HG02981 (cell line): Measurements from ENCODE around the gene TOR1AIP2.
"Not testable (repeated sequence)": the region's sequence is repeated elsewhere in the genome, so short reads cannot be mapped to it uniquely, and the experiment has no call there.

Source experiments
- ATAC-seq: cut with Tn5 transposase; IDR thresholded peaks from one replicate; pipeline ENCODE4 v1.9.1; 2021; ENCODE audit warnings: mild to moderate bottlenecking, moderate library complexity; ENCODE audit not compliant: unreplicated experiment

TOR1AIP2 gene

DNA sequence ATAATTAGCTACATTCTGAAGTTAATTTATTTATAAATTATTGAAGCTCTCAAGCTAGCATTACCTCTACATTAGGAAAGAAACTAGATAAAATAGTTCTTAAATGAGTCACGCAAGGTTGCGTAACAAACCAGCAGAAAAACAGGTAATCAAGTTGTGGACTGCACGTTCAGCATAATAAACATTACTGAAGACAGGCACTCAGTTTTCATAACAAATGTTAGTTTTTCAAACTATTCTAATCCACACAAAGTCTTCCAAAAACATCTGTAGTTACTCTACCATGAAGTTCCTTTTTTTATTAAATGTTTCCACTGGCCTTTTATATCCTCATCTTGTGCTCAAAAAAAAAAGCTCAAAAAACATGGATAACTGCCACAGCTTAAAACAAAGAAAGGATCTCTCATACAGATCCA, 1.3 kb downstream of the TOR1AIP2 start:
- no peak for ATAC-seq

- no peak for ATAC-seq
Measured at GRCh38 chr1:179875596-179876299, 1.9 kb downstream of the TOR1AIP2 start.

DNA sequence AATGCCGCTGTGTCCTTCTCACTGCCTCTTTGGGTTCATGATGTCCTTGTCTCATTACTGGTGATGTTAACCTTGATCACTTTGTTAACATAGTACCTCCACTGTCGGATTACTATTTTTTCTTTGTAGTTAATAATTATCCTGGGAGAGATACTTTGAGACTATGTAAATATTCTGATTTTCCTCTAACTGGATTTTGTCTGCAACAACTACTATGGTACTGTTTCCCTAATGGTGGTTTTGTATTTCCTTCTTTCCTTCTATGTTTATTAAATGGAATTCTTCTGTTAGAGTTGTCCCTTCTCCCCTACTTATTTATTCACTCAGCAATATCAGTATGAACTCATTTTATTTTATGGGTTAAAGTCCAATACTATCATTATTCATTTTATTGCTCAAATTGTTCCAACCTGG, 4.2 kb downstream of the TOR1AIP2 start:
- no peak for ATAC-seq

GRCh38 chr1:179872558-179872957, 5.0 kb downstream of the TOR1AIP2 start:
- ATAC-seq: no peak

DNA sequence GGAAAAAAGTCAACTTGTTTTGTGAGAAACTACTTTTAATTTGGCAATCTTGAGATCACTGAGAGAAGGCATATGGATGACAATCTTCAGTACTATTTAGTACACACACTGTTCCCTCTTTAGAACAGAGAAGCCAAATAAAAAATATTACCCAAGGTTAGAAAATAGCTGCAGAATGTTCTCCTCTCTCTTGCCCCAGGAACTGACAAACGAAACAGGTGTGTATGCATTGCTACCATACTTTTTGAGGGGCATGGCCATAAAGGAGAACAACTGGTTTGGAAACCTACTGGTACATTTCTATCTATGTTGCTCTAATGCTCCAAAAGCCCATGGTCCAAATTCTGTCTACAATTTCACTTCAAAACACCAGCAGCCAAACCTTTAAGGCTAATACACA, 5.7 kb downstream of the TOR1AIP2 start:
- ATAC-seq: no peak

DNA sequence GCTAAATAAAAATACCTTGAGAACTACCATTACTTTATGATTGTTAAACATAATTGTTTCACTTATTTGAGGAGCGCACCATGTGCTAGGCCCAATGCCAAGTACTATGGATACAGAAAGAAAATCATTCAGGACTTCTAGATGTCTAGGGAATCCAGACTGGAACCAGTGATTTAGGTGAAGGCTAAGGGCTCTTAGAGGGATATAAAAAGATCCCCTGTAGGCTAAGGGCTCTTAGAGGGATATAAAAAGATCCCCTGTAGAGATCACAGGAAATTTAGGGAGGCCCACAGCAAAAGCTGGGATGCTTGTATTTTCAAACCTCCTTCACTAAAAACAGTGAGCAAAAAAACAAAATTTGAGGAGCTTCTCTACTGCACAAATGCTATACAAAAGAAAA, 6.7 kb downstream of the TOR1AIP2 start:
- ATAC-seq: no peak

DNA sequence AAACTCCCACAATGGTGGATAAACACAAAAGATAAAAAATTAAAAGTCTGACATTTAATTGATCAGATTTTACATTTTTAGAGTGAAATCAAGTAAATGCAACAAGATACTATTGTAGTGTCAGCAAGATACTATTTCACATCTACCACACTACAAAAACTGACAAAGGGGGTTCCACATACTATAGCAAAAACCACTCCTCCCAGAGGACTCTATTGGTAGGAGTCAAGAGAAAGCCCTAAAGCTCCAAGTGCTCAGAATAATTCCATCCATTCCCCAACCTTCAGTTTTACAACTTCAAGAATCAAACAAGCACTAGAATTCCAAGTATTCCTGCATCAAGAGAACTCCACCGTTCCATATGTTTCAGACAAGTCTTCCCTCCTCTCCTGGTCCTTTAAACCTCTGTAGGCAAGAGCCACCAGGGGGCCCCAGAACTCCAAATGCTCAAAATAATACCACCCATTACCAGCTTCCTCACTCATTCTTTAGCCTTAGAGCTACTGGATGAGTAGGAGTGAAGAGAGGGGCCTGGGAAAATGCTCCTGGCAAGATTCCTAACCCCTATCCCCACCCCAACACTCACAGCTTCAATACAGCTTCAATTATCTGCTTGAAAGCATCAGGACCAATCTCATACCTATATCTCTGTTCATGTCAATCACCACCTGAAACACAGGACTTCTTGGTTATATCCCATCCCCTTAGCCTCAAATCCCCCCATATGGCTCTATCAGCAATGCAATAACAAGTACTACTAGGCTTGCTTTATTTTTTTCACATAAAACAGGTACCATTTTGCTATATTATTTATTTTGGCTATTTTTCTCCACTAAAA, 9.9 kb downstream of the TOR1AIP2 start:
- peak; percentile 67 for ATAC-seq

DNA sequence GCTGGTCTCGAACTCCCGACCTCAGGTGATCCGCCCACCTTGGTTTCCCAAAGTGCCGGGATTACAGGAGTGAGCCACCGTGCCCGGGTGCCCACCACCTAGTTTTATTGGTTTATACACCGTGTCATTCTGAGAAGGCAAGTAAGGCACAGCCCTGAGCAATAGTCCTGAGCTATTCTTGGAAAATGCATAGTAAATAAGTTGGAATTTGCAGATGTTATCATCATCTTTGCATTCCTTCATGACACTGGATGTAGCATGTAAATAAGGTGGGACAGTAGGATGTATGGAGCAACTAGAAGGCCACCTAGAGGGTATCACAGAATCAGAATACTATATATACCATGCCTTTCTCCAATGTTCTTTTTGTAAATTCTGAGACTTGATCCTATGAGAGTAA, 11.0 kb downstream of the TOR1AIP2 start:
- ATAC-seq: no peak

DNA sequence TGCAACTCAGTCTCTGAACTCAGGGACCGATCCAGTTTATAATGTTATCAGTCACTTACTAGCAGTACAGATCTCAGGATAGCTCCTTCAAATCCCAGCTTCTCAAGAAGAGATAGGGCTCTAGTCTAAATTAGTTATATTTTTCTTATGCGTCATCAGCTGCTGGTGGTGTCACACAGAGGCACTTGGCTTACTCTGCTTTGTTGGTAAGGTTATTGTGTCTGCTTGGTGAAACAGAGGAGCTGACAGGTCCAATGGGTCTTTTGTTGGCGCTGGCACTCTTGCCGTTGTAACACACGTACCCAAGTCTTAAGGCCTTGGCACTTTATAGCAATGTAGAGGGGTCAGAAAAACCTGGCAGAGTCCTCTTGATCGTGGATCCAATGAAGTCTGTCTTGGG, 12.2 kb downstream of the TOR1AIP2 start:
- no peak for ATAC-seq

- ATAC-seq: no peak
Measured at GRCh38 chr1:179860652-179861051, 17.0 kb downstream of the TOR1AIP2 start.

DNA sequence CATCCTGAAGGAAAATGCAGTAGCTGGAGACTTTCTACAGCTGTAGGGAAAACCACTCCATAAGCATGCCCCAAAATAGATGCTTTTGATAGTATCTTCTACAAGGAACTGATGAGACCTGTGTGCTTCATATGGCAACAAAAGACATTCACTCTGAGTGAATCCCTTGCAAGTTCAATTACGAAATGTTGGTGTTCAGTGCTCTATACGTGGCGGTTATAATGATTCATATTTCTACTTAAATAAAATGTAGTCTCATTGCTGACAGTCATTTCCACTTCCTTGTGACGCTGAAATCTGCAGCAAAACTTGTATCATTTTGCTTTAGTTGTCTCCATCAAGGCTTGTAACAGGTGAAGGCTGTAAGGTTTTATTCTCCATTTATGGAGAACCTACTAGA, 20.6 kb downstream of the TOR1AIP2 start:
- no peak for ATAC-seq

DNA sequence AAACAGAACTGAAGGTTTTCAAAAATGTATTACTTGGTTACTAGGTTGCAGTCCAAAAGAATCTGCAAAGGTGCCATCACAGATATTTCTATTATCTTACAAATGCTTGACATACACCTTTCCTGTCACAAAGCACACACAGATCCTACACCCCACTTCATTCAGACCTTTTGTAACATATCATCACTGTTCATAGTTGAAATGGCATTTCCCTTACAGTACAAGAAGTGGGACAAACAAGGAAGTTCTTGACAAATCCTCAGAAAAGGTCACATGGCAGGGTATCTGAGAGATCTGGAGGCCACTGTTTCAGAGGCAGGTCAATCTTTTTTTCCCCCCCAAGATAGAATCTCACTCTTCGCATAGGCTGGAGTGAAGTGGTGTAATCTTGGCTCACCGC, 21.3 kb downstream of the TOR1AIP2 start:
- no peak for ATAC-seq

GRCh38 chr1:179855831-179856230, 21.8 kb downstream of the TOR1AIP2 start:
- ATAC-seq: not testable (repeated sequence)

GRCh38 chr1:179853102-179853501, 24.5 kb downstream of the TOR1AIP2 start:
- ATAC-seq: no peak

DNA sequence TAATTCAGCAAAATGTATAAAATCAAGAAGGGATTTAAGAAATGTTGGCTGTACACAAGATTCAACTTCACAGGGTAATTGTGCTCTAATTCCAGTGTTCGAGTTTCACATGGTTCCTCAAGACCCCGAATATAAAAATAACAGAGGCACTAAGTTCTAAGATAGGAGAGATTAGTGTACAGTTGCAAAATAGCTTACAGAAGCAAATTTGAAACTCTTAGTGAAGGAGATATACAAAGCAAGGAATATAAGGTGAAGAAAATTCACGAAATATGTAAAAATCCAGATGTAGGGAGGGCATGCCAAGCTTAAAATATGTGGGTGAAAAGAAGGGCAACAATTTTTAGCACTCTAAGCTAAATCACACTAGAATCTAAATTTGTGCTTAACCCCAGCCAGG, 29.4 kb downstream of the TOR1AIP2 start:
- ATAC-seq: no peak

DNA sequence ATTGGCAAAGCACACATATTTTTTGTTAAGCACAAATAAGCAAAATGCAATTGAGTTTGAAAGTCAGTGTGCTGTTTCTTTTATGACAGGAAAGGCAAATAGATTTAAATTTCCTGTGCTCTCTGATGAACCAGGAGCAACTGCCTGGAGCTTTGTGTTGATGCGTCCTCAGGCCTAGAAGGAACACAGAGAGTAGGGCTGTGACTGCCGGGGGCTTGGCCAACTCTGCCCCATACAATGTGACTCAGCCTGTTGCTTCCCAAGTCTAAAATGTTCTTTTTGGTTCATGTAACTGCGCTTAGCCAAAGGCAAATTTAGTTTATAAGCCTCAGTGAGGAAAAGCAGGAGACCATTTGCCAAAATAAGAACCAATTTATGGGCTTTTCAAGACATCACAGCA, 37.5 kb downstream of the TOR1AIP2 start:
- no peak for ATAC-seq

DNA sequence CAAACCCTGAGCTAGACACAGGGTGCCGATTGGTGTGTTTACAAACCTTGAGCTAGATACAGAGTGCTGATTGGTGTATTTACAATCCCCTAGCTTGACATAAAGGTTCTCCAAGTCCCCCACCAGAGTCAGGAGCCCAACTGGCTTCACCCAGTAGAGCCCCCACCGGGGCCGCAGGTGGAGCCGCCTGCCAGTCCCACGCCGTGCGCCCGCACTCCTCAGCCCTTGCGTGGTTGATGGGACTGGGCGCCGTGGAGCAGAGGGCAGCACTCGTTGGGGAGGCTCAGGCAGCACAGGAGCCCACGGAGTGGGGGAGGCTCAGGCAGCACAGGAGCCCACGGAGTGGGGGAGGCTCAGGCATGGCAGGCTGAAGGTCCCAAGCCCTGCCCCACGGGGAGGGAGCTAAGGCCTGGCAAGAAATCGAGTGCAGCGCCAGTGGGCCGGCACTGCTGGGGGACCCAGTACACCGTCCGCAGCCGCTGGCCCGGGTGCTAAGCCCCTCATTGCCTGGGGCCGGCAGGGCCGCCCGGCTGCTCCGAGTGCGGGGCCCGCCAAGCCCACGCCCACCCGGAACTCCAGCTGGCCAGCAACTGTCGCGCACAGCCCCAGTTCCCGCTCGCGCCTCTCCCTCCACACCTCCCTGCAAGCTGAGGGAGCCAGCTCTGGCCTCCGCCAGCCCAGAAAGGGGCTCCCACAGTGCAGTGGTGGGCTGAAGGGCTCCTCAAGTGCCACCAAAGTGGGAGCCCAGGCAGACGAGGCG, 40.7 kb downstream of the TOR1AIP2 start:
- not testable (repeated sequence) for ATAC-seq

DNA sequence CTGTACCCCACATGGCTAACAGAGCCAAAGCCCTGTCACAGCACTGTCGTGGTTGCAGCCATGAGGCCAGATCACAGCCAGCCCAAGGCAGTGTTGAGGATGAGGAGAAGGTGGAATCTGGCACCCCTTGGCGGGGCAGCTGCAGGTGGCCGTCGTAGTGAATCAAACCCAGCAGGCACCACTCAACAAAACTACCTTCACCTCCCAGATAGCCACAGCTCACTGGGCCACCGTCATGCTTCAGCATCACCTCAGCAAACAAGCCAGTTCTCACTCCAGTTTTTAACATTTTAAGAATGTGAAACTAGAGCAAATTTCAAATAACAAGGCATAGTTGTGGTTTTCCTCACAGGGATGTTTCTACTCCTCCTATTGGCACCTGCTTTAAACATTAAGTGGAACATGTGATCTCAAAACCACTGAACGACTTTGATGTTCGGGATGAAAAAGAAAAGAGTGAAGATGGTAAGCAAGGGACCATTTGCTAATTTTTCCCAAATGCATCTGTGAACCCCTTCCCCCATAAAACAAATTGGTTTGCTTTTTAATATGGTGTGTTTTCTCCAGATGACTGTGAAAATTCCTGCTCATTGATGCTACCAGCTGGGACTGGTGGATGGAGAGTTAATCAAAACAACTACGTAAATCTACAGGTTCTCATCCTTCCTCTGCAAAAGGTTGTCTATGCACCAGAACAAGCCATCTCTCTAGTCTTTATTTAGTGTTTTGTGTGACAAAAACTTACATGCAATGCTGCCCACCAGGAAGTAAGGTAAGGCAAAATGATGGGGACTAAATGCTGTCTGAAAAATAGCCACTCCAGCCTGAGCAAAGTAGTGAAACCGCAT, 45.5 kb downstream of the TOR1AIP2 start:
- no peak for ATAC-seq

DNA sequence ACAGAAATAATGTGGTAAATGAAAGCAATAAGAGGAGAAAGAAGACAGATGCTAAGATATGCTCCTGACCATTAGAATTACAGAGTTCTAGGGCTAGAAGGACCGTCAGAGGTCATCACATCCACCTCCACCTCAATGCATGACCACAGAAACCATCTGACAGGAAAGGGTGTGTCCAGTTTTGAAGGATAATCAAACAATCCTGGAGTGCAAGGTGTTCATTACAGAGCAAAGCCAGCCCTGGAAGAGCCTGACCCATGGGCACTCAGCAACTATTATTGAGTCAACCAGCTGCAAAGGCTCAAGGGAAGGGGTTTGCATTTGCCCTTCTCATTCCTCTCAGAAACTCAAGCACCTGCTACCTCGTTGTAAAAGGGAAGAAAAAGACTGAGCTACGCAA, 46.4 kb downstream of the TOR1AIP2 start:
- ATAC-seq: no peak

DNA sequence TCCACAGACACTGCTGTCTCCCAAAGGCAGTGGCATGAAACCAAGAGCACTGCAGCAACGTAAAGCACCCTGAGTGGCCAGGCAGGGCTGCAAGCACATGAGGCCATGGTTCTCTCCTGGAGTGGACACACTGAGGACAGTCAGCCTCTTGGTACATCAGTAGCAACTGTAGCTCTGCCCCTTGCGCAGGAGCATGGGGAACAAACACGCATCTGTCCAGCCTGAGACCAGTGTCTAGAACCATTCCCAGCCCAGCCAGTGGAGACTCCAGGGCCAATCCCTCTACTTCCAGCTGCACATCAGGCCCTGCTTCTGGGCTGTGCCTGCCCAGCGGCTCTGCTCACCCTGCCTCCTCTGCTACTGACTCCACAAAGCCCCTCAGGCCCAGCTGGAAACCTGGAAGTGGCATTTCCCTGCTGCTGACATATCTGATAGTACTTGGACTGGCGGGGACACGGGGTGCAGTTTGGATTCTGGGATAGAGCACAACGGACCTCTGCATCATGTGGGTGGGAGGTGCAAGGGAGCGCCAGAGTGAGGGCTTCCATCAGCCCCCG, 49.0 kb downstream of the TOR1AIP2 start:
- no peak for ATAC-seq
